ENCODE results near the gene CLDN19. TPM values are rescaled to one million over a fixed set of nuclear protein-coding genes. Genes with fewer than 3 reads are reported as not detected.
"Not testable (repeated sequence)": the region's sequence is repeated elsewhere in the genome, so short reads cannot be mapped to it uniquely, and the experiment has no call there.

Gene CLDN19
- total and polyA plus RNA-seq, 12 donors, result 0.20 to 0.91 TPM; not detected in 10

- Histone ChIP-seq H3K27ac (no peak overlapping the region), H3K9me3 (replicated peaks in 1 of 3) (no peaks in the 10 kb centered on the region), H3K4me1 (replicated peaks in 1 of 2) (no peaks in the 10 kb centered on the region), H3K36me3 (replicated peaks in 1 of 2) (no peaks in the 10 kb centered on the region), H3K4me3 (no peak overlapping the region), H3K27me3 (no peaks in the 10 kb centered on the region)
- intact Hi-C loops (cut with DNase I), result no loop called here
- 57 to 59% (median 57%) methylated on average over 4 of the region's 4 CpGs for WGBS, 4 donors
- no peak for TF ChIP-seq CTCF (IDR thresholded peaks at IDR 0.05)
- no peak for TF ChIP-seq POLR2A (IDR thresholded peaks at IDR 0.05)
- DNase-seq, result no peak
Measured at GRCh38 chr1:42730988-42731387, 9.0 kb downstream of the CLDN19 start.

GRCh38 chr1:42730002-42730401, 10.0 kb downstream of the CLDN19 start:
- no peak overlapping the region for H3K4me3 ChIP-seq
- intact Hi-C loops (cut with DNase I), result no loop called here
- no peak overlapping the region for H3K27ac ChIP-seq
- no peaks in the 10 kb centered on the region for H3K9me3 ChIP-seq (replicated peaks in 1 of 3)
- H3K36me3 ChIP-seq (replicated peaks in 1 of 2), result no peaks in the 10 kb centered on the region
- no peaks in the 10 kb centered on the region for H3K27me3 ChIP-seq
- TF ChIP-seq CTCF (IDR thresholded peaks at IDR 0.05) (no peak), POLR2A (IDR thresholded peaks at IDR 0.05) (no peak)
- no peaks in the 10 kb centered on the region for H3K4me1 ChIP-seq (replicated peaks in 1 of 2)
- no peak for DNase-seq
- 89 to 95% (median 94%) methylated on average over 3 of the region's 3 CpGs for WGBS, 4 donors

- DNase-seq; H3K27me3 ChIP-seq; H3K36me3 ChIP-seq (replicated peaks in 1 of 2); H3K4me3 ChIP-seq; H3K27ac ChIP-seq; intact Hi-C loops (cut with DNase I); H3K9me3 ChIP-seq (replicated peaks in 1 of 3); H3K4me1 ChIP-seq (replicated peaks in 1 of 2): not testable (repeated sequence)
- 96 to 98% (median 97%) methylated on average over 4 of the region's 4 CpGs for WGBS, 4 donors
Measured at GRCh38 chr1:42725820-42726219, 14.2 kb downstream of the CLDN19 start.

GRCh38 chr1:42723511-42723910, 16.5 kb downstream of the CLDN19 start:
- no peaks in the 10 kb centered on the region for H3K4me1 ChIP-seq (replicated peaks in 1 of 2)
- no peaks in the 10 kb centered on the region for H3K27me3 ChIP-seq
- no peak for TF ChIP-seq POLR2A (IDR thresholded peaks at IDR 0.05)
- no peak for TF ChIP-seq CTCF (IDR thresholded peaks at IDR 0.05)
- no peak overlapping the region for H3K27ac ChIP-seq
- H3K4me3 ChIP-seq, result no peak overlapping the region
- no peak for DNase-seq
- 86 to 94% (median 88%) methylated on average over 6 of the region's 6 CpGs for WGBS, 4 donors
- no peaks in the 10 kb centered on the region for H3K36me3 ChIP-seq (replicated peaks in 1 of 2)
- H3K9me3 ChIP-seq (replicated peaks in 1 of 3), result no peaks in the 10 kb centered on the region
- intact Hi-C loops (cut with DNase I), result no loop called here

GRCh38 chr1:42722403-42722802, 17.6 kb downstream of the CLDN19 start:
- H3K27ac ChIP-seq; H3K27me3 ChIP-seq; H3K36me3 ChIP-seq (replicated peaks in 1 of 2); H3K4me3 ChIP-seq; intact Hi-C loops (cut with DNase I); DNase-seq; H3K9me3 ChIP-seq (replicated peaks in 1 of 3); H3K4me1 ChIP-seq (replicated peaks in 1 of 2): not testable (repeated sequence)
- 82 to 100% (median 98%) methylated on average over 2 of the region's 2 CpGs for WGBS, 4 donors
